Glutamatergic neuron (in vitro differentiated cells): ENCODE results near the gene PITX1. TPM values are rescaled to one million over a fixed set of nuclear protein-coding genes. Genes with fewer than 3 reads are reported as not detected.
A peak's percentile ranks its signal among the peaks of the same experiment; 100 is the strongest.

Experiments used
- DNase-seq: peaks from one replicate; pipeline ENCODE4 v3.0.0; 2022
- H3K27ac Mint-ChIP-seq: one replicate; pipeline ENCODE4 v1.8.0; 2020; ENCODE audit warnings: mild to moderate bottlenecking, mixed read lengths, inconsistent platforms; ENCODE audit not compliant: unreplicated experiment
- H3K27me3 Mint-ChIP-seq: one replicate; pipeline ENCODE4 v1.8.0; 2020; ENCODE audit warnings: mild to moderate bottlenecking, moderate library complexity, mixed read lengths, inconsistent platforms; ENCODE audit not compliant: unreplicated experiment
- H3K36me3 Mint-ChIP-seq: one replicate; pipeline ENCODE4 v1.8.0; 2020; ENCODE audit warnings: mild to moderate bottlenecking, mixed read lengths, inconsistent platforms; ENCODE audit not compliant: unreplicated experiment
- H3K4me1 Mint-ChIP-seq: one replicate; pipeline ENCODE4 v1.8.0; 2020; ENCODE audit warnings: mild to moderate bottlenecking, low read depth, mixed read lengths, inconsistent platforms; ENCODE audit not compliant: unreplicated experiment
- H3K4me3 Mint-ChIP-seq: one replicate; pipeline ENCODE4 v1.8.0; 2020; ENCODE audit warnings: mild to moderate bottlenecking, mixed read lengths, inconsistent platforms; ENCODE audit not compliant: unreplicated experiment
- H3K9me3 Mint-ChIP-seq: one replicate; pipeline ENCODE4 v1.8.0; 2020; ENCODE audit warnings: mild to moderate bottlenecking, moderate library complexity, mixed read lengths, inconsistent platforms; ENCODE audit not compliant: unreplicated experiment
- total RNA-seq: library from RNA; stranded (reverse); fragmentation: NEBNext Ultra II Directional; extraction: Animal tissue kit (Norgen Biotek cat#: 25700); gene quantifications from one replicate; pipeline ENCODE4 v1.2.1, GENCODE V29; 2021; ENCODE audit not compliant: unreplicated experiment
- TF ChIP-seq, protein P1 (sequence below): fragments of 200-600 bp; sonication (generic); IDR thresholded peaks from one replicate; pipeline ENCODE4 v1.5.0; 2021; ENCODE audit not compliant: partially characterized antibody, unreplicated experiment

The PITX1 gene
- total RNA-seq, 1 donor from 2014 or later = 0.76 TPM

DNA sequence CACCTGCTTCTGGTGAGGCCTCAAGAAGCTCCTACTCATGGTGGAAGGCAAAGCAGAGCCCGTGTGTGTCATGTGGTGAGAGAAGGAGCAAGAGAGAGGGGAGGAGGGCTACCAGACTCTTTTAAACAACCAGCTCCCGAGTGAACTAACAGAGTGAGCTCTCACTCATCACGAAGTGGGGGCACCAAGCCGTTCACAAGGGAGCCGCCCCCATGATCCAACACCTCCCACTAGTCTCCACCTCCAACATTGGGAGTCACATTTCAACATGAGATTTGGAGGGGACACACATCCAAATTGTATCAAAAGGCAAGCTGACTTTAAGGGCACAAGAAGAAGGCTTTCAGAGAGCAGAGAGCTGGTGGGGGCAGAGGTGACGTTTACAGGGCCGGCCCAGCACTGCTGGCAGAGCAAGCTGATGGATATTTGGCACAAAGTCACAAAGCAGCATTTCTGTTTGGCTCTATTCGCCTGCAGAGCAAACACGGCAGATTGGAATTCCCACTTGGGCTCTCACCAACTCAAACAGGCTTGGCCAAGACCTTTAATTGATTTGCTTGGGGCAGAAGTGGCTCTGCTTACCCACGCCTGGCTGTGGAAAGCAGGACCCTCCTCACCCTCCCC lies 20.0 kb downstream of the PITX1 start:
- no peak overlapping the region for H3K27ac Mint-ChIP-seq
- TF ChIP-seq, protein P1, sequence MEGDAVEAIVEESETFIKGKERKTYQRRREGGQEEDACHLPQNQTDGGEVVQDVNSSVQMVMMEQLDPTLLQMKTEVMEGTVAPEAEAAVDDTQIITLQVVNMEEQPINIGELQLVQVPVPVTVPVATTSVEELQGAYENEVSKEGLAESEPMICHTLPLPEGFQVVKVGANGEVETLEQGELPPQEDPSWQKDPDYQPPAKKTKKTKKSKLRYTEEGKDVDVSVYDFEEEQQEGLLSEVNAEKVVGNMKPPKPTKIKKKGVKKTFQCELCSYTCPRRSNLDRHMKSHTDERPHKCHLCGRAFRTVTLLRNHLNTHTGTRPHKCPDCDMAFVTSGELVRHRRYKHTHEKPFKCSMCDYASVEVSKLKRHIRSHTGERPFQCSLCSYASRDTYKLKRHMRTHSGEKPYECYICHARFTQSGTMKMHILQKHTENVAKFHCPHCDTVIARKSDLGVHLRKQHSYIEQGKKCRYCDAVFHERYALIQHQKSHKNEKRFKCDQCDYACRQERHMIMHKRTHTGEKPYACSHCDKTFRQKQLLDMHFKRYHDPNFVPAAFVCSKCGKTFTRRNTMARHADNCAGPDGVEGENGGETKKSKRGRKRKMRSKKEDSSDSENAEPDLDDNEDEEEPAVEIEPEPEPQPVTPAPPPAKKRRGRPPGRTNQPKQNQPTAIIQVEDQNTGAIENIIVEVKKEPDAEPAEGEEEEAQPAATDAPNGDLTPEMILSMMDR = no peak
- H3K4me3 Mint-ChIP-seq = no peak overlapping the region
- DNase-seq = peak; percentile 11
- peaks cover 3% of the 10 kb centered on the region for H3K27me3 Mint-ChIP-seq
- peaks cover 1% of the 10 kb centered on the region for H3K9me3 Mint-ChIP-seq
- no peaks in the 10 kb centered on the region for H3K36me3 Mint-ChIP-seq
- H3K4me1 Mint-ChIP-seq = peaks cover 9% of the 10 kb centered on the region

DNA sequence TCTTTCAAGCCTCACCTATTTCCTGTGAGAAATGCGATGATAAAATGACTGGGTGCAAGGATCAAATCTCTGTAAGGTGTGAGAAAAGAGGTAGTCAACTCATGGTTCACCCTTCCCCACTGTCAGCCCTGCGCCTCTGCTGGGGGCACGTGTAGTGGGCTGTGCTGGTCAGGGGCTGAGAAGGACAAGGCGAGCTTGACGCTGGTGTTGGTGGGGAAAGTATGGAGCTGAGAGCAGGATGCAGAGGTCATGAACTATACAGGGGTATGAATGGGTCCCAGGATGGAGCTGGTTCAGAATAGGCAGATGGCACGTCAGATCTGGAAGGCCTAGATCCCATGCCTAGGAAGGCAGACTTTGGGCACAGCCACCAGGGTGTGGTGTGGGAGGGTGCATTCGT lies 20.6 kb downstream of the PITX1 start:
- DNase-seq = peak; percentile 5
- Mint-ChIP-seq H3K27me3 (peaks cover 3% of the 10 kb centered on the region), H3K36me3 (no peaks in the 10 kb centered on the region), H3K27ac (no peak overlapping the region), H3K4me1 (peaks cover 9% of the 10 kb centered on the region), H3K9me3 (peaks cover 1% of the 10 kb centered on the region), H3K4me3 (no peak overlapping the region)
- TF ChIP-seq, protein P1 = no peak

DNA sequence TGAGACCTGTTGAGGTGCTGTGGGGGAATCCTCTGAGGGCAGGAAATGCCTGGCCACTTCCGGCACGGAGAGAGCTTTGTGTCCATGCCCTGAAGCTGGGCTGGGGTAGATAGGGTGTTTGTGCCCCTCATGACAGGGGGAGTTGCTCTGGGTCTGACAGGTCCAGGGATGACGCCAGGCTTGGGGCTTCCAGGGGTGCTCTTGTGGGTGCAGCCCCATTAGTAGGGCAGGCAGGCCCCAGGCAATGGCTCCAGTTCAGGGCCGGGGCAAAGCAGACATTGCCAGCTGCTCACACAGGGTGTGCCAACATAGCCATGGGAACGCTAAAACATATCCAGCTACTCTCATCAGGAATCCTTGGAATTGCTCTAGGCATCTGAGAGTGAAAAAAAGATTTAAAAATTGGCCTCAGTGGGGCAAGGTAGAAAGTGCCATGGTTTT lies 21.1 kb downstream of the PITX1 start:
- peaks cover 3% of the 10 kb centered on the region for H3K27me3 Mint-ChIP-seq

DNA sequence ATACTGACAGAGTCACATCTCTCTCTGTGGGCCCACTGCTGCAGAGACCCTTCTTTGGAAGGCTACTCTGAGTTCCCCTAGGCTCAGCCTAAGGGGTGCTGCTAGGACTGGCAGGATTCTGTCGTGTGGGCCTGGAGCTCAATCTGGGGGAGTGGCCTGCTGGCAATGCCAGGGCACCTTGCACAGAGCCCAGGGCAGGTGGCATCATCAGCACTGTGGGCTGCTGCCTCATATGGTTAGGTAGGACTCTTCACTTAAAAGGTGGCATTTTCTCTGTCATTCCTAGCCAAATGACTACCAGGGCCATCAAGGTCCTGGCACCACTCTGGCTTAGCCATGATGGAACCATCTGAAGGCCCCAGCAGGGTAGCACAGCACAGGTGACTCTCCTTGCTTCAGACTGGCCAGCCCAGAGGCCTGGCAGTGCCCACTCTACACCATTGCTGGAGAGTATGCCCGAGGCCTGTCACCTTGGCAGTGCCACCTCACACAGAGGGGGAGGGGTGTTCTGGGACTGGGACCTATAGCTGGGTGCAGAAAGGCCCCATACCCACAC lies 21.9 kb downstream of the PITX1 start:
- Mint-ChIP-seq H3K4me3 (no peak overlapping the region), H3K36me3 (peaks cover 2% of the 10 kb centered on the region), H3K4me1 (peaks cover 9% of the 10 kb centered on the region), H3K27me3 (peaks cover 3% of the 10 kb centered on the region), H3K9me3 (peaks cover 1% of the 10 kb centered on the region), H3K27ac (no peak overlapping the region)
- TF ChIP-seq, protein P1 = no peak
- peak; percentile 3 for DNase-seq

More for the DNA sequence above, 21.1 kb downstream of the PITX1 start:
- H3K4me3 Mint-ChIP-seq = no peak overlapping the region
- DNase-seq = no peak
- no peak overlapping the region for H3K27ac Mint-ChIP-seq
- H3K9me3 Mint-ChIP-seq = peaks cover 1% of the 10 kb centered on the region
- TF ChIP-seq, protein P1 = no peak
- no peaks in the 10 kb centered on the region for H3K36me3 Mint-ChIP-seq
- H3K4me1 Mint-ChIP-seq = peaks cover 9% of the 10 kb centered on the region

DNA sequence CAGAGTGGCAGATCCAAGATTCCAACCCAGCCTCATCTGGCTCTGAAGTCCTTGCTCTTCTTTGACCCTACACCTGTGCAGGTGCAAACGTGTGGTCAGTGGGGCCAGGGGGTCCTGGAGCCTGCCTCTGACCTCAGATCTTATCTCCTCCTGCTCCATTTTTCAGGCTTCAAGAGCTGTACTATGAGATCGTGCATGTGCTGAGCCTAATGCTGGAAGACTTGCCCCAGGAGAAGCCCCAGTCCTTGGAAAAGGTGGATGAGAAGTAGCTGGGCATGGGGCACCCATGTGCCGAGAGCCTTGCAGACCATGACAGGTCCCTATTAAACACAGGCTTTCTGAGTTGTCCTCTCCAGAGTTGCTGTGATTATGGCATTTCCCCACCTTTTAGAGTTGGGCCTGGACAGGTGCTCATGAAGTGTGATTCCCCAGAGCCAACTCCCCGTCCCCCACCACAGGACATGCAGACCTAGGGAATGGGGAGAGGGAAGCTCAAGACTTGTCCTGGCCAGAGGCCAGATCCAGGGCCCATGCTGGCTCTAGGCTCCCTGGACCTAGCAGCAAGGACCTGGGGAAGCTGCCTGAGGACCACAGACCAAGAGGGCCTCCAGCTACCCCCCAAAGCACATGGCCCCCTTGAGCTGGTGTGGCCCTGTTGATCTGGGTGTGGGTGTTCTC lies 22.5 kb downstream of the PITX1 start:
- DNase-seq = peak; percentile 5
- H3K4me3 Mint-ChIP-seq = no peak overlapping the region
- TF ChIP-seq, protein P1 = no peak
- H3K36me3 Mint-ChIP-seq = peaks cover 5% of the 10 kb centered on the region
- H3K9me3 Mint-ChIP-seq = peaks cover 1% of the 10 kb centered on the region
- H3K27ac Mint-ChIP-seq = no peak overlapping the region
- H3K27me3 Mint-ChIP-seq = peaks cover 5% of the 10 kb centered on the region
- H3K4me1 Mint-ChIP-seq = peaks cover 9% of the 10 kb centered on the region
